GM18867 (cell line): Measurements from ENCODE around the gene TSPAN31.
"Not testable (repeated sequence)": the region's sequence is repeated elsewhere in the genome, so short reads cannot be mapped to it uniquely, and the experiment has no call there.

Experiments used
- ATAC-seq: cut with Tn5 transposase; IDR thresholded peaks from one replicate; pipeline ENCODE4 v1.9.1; 2021; ENCODE audit warnings: mild to moderate bottlenecking, moderate library complexity; ENCODE audit not compliant: unreplicated experiment

The TSPAN31 gene, protein sequence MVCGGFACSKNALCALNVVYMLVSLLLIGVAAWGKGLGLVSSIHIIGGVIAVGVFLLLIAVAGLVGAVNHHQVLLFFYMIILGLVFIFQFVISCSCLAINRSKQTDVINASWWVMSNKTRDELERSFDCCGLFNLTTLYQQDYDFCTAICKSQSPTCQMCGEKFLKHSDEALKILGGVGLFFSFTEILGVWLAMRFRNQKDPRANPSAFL

DNA sequence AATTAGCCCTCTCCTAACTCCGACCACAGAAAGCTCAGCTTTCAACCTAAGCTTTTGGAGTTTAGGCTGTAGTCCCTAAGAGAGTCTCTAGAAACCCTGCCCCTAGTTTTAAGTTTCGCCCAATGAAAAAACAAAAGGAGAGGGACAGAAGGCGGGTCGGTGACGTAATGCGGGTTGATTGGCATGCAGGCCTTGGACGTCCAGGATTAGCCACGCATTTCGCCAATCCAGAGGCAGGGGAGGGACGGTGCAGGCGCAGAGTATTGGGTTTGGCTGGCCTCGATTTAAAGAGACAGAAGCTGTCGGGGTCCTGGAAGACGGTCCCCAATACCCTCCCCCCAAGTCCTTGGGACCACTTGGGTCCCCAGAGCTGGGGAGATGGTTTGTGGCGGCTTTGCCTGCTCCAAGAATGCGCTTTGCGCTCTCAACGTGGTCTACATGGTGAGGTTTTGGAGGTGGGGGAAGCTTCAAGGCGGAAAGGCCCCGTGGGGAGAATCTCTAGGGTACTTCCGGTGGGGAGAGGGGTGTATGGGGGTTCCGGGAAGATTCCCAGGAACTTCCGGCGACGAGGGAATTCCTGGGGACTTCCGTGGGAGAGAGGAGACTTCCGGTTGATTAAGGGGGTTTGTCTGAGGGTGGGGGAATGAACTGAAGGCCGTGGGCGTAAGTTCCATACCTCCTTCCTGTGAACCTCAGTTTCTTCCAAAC lies at the start of gene TSPAN31:
Gene TSPAN31, plus strand, starts transcription at position 263 of the 708 bp plus-strand sequence. Its CDS starts 116 bp downstream, at position 379.
- peak; percentile 81 for ATAC-seq

DNA sequence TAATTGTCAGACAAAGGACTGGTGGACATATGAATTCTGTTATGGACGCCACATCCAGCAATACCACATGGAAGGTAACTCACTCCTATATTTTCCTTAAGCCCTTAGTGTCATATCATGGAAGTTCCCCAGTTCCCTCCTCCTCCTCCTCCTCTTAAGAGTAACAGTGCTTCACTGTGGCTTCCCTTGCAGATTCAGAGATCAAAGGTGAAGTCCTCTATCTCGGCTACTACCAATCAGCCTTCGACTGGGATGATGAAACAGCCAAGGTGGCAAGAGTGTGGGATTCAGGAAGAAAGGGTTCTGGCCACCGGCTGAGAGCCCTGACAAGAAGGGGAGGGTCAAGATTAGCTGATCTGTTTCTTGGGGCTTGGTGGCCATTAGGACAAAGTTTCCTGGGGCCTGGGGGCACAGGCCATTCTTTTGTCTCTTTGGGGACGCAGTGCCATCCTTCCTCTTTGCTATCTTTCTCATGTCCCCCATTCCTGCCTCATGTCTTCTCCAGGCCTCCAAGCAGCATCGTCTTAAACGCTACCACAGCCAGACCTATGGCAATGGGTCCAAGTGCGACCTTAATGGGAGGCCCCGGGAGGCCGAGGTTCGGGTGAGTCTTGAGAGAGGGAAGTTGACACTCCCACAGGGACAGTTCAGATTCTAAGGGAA lies 48.9 kb upstream of the TSPAN31 start:
- no peak for ATAC-seq

DNA sequence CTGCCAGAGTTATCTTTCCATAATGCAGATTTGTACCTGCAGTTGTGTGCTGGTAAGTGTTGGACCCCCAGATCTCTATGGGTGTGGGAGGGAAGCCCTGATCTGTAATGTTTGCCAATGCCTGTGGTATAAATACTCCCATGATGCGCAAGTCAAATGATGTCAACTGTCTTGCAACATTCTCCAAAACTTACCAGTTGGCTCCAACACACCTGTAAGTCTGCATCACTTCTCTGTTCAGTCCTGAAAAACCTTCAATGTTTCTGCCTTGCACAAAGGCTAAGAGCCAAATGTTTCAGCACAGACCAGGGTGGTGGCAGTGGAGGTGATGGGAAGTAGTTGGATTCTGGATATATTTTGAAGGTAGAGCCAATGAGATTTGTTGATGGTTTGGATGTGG lies 47.8 kb upstream of the TSPAN31 start:
- ATAC-seq: no peak

DNA sequence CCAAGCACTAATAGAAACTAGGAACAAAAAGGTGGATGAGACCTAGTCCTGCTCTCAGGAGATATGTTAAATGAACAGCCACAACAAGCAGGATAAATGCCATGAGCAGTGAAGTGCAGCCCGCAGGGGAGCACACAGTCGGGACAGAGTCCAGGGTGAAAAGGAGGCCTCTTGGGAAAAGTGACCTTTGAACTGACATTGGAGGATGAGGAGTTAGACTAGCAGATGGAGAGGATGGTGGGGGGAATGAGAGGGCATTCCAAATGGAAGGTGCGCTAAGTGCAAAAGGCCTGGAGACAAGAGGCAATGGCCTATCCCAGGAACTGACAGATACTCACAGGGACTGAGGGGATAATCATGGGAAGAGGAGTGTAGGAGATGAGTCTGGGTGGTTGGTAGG lies 46.4 kb upstream of the TSPAN31 start:
- no peak for ATAC-seq

DNA sequence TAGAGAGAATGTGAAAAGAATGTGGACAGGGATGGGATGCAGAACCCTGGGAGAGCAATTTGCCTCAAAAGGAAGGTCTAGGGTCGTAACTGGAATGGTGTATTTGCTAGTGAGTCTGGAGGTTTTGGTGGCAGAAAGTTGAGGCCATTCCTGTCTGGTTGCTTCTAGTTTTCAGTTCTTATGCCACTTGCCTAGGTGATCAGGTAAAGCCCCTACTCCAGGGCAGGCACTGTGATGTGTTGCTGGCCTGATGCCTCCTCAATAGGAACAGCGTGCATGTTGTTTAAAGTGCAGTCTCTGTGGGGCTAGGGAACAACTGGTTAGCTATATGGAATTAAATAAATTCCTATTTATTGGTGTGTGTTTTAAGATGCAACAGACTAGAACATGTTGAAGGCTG lies 44.5 kb upstream of the TSPAN31 start:
- ATAC-seq: no peak

DNA sequence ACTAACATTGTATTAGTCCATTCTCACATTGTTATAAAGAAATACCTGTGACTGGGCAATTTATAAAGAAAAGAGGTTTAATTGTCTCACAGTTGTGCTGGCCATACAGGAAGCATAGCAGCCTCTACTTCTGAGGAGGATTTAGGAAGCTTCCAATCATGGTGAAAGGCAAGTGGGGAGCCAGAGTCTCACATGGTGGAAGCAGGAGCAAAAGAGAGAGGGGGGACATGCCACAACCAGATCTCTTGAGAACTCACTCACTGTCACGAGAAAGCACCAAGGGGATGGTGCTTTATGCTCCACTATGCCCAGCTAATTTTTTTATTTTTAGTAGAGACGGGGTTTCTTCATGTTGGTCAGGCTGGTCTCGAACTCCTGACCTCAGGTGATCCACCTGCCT lies 37.6 kb upstream of the TSPAN31 start:
- no peak for ATAC-seq

DNA sequence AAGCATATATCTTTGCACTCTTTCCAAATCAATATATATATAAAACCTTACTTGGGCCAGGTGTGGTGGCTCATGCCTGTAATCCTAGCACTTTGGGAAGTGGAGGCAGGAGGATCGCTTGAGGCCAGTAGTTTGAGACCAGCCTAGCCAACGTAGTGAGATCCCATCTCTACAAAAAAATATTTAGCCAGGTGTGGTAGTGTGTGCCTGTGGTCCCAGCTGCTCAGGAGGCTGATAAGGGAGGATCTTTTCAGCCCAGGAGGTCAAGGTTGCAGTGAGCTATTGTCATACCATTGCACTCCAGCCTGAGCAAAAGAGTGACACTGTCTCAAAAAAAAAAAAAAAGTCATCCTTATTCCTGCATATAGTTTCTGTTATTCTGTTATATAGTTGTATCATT lies 36.5 kb upstream of the TSPAN31 start:
- no peak for ATAC-seq

DNA sequence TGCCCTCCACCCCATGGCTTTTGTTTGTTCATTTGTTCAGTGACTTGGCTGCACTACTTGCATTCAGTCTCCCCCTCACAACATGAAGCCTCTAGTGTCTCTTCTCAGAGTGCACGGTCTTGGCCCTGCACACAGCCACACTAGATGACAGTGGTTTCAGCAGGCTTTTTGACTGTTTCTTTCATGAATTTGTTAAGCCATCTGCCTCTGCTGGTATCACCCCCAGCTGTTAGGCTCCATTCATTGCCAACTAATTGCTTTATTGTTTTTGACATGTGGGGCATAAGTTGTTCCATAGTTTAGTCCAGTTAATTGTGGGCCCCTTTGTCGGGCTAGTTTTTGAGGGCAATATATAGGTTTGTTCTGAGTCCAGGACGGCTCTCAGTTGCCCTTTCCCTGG lies 32.1 kb upstream of the TSPAN31 start:
- no peak for ATAC-seq

DNA sequence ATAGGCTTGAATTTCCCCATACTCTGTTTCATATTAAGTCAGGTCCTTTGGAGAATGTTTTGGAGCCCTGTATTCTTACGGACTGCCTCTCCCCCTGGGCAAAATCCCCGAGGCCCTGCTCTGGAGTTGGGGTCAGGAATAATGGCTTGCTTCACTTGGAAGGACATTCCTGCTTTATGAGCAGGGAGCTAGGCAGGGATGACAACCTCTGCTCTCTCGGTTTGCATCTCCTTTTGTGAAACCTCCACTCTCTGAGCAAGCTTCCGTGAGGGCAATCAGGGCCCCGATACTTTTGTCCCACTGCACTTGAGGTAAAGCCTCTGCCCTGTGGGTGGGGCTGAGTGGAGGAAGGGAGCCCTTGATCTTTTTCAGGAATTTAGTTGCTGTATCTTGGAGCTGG lies 31.6 kb upstream of the TSPAN31 start:
- no peak for ATAC-seq

DNA sequence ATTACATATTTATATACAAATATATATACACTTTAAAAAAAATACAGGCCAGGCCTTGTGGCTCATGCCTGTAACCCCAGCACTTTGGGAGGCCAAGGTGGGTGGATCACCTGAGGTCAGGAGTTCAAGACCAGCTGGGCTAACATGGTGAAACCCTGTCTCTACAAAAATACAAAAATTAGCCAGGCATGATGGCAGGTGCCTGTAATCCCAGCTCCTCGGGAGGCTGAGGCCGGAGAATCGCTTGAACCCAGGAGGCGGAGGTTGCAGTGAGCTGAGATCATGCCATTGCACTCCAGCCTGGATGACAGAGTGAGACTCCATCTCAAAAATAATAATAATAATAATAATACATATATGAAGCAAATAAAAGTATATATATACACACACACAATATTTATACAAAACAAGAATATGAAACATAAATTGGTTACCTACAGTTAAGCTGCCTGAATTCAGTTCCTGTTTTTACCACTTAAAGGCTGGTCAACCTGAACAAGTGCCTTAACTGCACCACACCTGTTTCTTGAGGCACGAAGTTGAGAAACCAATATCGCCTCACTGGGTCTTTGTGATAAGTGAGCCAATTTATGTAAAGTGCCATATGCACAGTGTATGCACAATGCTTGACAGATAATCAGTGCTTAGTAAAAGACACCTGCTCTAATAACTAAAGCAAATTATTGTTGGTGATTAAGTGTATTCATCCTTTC lies 29.6 kb upstream of the TSPAN31 start:
- ATAC-seq: not testable (repeated sequence)

DNA sequence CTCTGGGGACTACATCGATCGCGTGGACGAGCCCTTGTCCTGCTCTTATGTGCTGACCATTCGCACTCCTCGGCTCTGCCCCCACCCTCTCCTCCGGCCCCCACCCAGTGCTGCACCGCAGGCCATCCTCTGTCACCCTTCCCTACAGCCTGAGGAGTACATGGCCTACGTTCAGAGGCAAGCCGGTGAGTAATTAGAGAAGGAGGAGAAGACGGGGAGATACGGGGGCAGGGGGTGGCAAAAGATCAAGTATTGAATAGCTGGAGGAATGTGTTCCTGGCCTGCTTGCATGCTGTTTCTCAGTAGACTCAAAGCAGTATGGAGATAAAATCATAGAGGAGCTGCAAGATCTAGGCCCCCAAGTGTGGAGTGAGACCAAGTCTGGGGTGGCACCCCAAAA lies 29.1 kb upstream of the TSPAN31 start:
- no peak for ATAC-seq

DNA sequence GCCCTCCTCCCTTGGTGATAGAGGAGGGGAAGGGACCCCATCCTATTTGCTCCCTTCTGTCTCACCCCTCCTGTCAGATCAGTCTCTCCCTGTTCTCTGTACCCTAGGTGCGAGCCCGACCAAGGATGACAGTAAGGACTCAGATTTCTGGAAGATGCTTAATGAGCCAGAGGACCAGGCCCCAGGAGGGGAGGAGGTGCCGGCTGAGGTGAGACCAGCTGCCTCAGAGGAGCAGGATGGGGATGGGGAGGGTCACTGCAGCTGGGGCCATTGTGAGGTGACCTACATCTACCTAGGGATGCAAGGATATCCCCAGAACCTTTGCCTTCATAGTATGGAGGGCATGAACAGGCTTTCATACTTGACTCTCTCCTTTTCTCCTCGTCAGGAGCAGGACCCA lies 28.5 kb upstream of the TSPAN31 start:
- no peak for ATAC-seq

DNA sequence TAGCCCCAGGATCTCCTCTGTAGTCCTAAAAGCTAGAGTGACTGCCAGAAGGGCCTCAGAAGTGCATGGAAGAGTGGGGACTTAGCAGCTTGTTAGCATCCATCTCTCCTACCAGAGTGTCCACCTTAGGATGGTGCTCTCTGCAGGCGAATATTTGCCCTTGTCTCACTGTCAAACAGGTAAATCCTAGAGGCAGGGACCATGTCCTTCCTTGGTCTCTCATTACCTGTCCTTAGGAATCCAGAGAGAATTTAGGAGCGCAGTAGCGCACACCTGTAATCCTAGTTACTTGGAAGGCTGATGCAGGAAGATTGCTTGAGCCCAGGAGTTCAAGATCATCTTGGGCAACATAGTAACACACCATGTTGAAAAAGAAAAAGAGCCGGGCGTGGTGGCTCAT lies 27.7 kb upstream of the TSPAN31 start:
- ATAC-seq: no peak

DNA sequence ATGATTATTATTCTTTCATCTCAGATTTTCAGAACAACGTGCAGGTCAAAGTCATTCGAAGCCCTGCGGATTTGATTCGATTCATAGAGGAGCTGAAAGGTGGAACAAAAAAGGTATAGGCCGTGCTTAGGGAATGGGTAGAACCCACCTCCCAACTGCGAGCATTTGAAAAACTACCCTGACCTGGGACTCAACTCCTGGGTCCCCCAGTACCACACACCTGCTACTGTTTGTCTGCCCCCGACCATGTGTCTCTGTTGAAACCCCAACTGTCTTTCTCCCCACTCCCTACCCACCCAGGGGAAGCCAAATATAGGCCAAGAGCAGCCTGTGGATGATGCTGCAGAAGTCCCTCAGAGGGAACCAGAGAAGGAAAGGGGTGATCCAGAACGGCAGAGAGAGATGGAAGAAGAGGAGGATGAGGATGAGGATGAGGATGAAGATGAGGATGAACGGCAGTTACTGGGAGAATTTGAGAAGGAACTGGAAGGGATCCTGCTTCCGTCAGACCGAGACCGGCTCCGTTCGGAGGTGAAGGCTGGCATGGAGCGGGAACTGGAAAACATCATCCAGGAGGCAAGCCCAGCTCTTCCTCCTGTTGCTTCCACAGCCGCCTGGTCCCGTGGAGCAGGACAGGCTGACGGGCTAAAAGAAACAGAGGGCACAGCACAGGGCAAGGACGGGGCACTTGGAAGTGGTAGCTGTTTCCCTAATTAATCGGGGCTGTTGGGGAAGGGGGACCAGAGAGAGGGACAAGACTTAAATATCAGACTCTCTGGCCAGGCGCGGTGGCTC lies 26.8 kb upstream of the TSPAN31 start:
- ATAC-seq: no peak

DNA sequence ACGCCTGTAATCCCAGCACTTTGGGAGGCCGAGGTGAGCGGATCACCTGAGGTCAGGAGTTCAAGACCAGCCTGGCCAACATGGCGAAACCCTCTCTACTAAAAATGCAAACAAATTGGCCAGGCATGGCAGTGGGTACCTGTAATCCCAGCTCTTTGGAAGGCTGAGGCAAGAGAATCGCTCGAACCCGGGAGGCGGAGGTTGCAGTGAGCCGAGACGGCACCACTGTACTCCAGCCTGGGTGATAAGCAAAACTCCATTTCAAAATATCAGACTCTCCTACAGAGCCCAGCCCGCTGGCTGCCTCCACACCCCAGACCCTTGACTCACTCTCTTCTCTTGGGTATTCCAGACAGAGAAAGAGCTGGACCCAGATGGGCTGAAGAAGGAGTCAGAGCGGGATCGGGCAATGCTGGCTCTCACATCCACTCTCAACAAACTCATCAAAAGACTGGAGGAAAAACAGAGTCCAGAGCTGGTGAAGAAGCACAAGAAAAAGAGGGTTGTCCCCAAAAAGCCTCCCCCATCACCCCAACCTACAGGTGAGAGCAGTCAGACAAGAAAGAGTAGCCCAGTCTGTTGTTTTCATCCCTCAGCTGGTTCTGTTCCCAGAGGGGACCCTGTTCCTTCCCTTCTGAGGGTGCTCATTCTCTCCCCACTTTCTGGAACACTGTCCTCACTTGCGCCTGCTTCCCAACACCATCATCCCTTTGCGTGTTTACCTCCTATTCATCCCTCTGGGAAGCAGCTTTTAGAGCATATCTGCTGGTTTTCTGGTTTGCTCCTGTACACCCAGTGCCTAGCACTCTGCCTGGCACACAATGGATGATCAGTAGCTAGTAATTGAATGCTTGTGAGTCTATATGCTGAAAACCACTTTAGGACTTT lies 26.0 kb upstream of the TSPAN31 start:
- ATAC-seq: no peak

DNA sequence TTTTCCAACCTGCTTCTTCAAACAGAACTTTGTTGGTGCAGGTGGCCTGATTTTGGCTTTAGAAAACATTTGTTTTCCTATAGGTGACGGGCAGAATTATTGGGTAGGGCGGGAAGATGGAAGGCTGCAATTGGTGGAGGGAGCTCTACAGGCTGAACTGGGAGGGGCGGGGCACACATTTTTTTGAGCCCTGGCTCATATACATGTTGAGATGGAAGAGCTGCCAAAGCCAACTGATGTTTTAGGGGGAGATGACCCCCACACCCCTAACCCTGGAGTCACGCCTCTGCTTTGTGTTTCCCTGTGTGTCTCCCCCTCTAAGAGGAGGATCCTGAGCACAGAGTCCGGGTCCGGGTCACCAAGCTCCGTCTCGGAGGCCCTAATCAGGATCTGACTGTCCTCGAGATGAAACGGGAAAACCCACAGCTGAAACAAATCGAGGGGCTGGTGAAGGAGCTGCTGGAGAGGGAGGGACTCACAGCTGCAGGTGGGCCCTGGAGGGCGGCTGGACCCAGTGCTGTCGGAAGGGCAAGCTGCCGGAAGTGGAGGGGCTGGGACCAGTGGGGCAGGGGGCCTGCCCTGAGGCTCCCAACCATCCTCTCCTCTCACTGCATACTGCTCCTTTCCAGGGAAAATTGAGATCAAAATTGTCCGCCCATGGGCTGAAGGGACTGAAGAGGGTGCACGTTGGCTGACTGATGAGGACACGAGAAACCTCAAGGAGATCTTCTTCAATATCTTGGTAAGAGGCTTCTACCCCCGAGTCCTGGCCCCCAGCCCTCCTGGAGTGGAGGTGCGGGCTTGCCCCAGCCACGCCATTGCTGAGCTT lies 24.8 kb upstream of the TSPAN31 start:
- ATAC-seq: no peak

DNA sequence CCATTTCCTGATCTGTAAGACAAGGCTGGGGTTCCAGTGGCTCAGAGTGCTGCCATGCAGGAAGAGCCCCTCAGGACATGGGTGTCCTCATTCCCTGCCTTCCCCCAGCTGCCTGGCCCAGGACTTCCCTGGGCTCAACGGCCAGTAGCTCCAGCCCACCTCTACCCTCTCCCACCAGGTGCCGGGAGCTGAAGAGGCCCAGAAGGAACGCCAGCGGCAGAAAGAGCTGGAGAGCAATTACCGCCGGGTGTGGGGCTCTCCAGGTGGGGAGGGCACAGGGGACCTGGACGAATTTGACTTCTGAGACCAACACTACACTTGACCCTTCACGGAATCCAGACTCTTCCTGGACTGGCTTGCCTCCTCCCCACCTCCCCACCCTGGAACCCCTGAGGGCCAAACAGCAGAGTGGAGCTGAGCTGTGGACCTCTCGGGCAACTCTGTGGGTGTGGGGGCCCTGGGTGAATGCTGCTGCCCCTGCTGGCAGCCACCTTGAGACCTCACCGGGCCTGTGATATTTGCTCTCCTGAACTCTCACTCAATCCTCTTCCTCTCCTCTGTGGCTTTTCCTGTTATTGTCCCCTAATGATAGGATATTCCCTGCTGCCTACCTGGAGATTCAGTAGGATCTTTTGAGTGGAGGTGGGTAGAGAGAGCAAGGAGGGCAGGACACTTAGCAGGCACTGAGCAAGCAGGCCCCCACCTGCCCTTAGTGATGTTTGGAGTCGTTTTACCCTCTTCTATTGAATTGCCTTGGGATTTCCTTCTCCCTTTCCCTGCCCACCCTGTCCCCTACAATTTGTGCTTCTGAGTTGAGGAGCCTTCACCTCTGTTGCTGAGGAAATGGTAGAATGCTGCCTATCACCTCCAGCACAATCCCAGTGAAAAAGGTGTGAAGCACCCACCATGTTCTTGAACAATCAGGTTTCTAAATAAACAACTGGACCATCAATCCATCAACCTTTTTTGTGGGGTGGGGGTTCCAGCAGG lies 23.9 kb upstream of the TSPAN31 start:
- no peak for ATAC-seq
